ENCODE measurements around the gene ENDOU. TPM values are rescaled to one million over a fixed set of nuclear protein-coding genes. Genes with fewer than 3 reads are reported as not detected.
A peak's percentile ranks its signal among the peaks of the same experiment; 100 is the strongest.

ENDOU gene, protein sequence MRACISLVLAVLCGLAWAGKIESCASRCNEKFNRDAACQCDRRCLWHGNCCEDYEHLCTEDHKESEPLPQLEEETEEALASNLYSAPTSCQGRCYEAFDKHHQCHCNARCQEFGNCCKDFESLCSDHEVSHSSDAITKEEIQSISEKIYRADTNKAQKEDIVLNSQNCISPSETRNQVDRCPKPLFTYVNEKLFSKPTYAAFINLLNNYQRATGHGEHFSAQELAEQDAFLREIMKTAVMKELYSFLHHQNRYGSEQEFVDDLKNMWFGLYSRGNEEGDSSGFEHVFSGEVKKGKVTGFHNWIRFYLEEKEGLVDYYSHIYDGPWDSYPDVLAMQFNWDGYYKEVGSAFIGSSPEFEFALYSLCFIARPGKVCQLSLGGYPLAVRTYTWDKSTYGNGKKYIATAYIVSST
- not detected in 3 replicates for total RNA-seq
- long read RNA-seq: 0 reads

- no peak within 1 kb of the TSS for H3K4me3 Mint-ChIP-seq (ENCODE audit: unreplicated experiment)
- TF ChIP-seq, protein P1, sequence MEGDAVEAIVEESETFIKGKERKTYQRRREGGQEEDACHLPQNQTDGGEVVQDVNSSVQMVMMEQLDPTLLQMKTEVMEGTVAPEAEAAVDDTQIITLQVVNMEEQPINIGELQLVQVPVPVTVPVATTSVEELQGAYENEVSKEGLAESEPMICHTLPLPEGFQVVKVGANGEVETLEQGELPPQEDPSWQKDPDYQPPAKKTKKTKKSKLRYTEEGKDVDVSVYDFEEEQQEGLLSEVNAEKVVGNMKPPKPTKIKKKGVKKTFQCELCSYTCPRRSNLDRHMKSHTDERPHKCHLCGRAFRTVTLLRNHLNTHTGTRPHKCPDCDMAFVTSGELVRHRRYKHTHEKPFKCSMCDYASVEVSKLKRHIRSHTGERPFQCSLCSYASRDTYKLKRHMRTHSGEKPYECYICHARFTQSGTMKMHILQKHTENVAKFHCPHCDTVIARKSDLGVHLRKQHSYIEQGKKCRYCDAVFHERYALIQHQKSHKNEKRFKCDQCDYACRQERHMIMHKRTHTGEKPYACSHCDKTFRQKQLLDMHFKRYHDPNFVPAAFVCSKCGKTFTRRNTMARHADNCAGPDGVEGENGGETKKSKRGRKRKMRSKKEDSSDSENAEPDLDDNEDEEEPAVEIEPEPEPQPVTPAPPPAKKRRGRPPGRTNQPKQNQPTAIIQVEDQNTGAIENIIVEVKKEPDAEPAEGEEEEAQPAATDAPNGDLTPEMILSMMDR (IDR thresholded peaks at IDR 0.05): no peak
- peaks cover 4% of the 10 kb centered on the region for H3K27me3 Mint-ChIP-seq (ENCODE audit: low read depth)
- no peaks in the 10 kb centered on the region for H3K9me3 Mint-ChIP-seq (ENCODE audit: low read depth)
- no peak within 1 kb of the TSS for H3K27ac Mint-ChIP-seq (ENCODE audit: unreplicated experiment)
- peaks cover 3% of the 10 kb centered on the region for H3K36me3 Mint-ChIP-seq (ENCODE audit: low read depth)
- peaks cover 13% of the 10 kb centered on the region for H3K4me1 Mint-ChIP-seq (ENCODE audit: low read depth)
- no peak for DNase-seq (ENCODE audit: low spot score)
These were observed at the start of gene ENDOU for GRCh38 chr12:47725091-47725772. Gene ENDOU (minus strand): TSS chr12:47725490. CDS start chr12:47725413, 77 bp downstream.

DNA sequence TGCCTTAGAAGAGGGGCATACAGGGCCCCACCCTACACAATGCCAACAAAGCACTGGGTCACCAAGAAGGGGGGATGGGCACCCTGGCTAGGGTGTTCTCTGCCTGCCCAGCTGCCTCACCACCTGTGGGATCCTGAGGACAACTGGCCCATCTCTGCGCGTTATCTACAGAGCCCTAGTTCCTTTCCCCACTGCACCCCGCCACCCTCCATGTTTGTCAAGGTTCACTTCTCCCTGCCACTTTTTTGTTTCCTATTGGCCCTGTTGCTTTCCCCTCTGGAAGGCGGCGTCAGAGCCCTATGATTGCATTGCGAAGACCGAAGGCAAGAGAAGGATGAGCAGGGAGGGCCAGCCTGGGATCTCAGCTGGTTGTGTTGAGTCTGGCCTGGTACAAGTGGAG lies 49.4 kb upstream of the ENDOU start:
- H3K4me1 Mint-ChIP-seq (ENCODE audit: low read depth): peaks cover 32% of the 10 kb centered on the region
- H3K4me3 Mint-ChIP-seq (ENCODE audit: unreplicated experiment): no peak overlapping the region
- no peak overlapping the region for H3K27ac Mint-ChIP-seq (ENCODE audit: unreplicated experiment)
- no peak for DNase-seq (ENCODE audit: low spot score)
- TF ChIP-seq, protein P1 (IDR thresholded peaks at IDR 0.05): no peak
- no peaks in the 10 kb centered on the region for H3K9me3 Mint-ChIP-seq (ENCODE audit: low read depth)
- H3K27me3 Mint-ChIP-seq (ENCODE audit: low read depth): no peaks in the 10 kb centered on the region
- no peaks in the 10 kb centered on the region for H3K36me3 Mint-ChIP-seq (ENCODE audit: low read depth)

GRCh38 chr12:47773858-47774580 lies 48.7 kb upstream of the ENDOU start:
- Mint-ChIP-seq H3K4me3 (ENCODE audit: unreplicated experiment) (peak overlapping the region; percentile 81), H3K27me3 (ENCODE audit: low read depth) (no peaks in the 10 kb centered on the region), H3K36me3 (ENCODE audit: low read depth) (no peaks in the 10 kb centered on the region), H3K9me3 (ENCODE audit: low read depth) (no peaks in the 10 kb centered on the region), H3K4me1 (ENCODE audit: low read depth) (peaks cover 29% of the 10 kb centered on the region), H3K27ac (ENCODE audit: unreplicated experiment) (no peak overlapping the region)
- TF ChIP-seq, protein P1 (IDR thresholded peaks at IDR 0.05): no peak
- DNase-seq (ENCODE audit: low spot score): no peak

GRCh38 chr12:47773062-47773857 lies 48.0 kb upstream of the ENDOU start, which contains the start of gene SLC48A1:
Gene SLC48A1 (plus strand): TSS chr12:47773238. CDS start chr12:47773305, 67 bp downstream.
- no peak within 1 kb of the TSS for H3K27ac Mint-ChIP-seq (ENCODE audit: unreplicated experiment)

More at GRCh38 chr12:47773062-47773857, 48.0 kb upstream of the ENDOU start, which contains the start of gene SLC48A1:
- H3K27me3 Mint-ChIP-seq (ENCODE audit: low read depth): no peaks in the 10 kb centered on the region
- no peaks in the 10 kb centered on the region for H3K9me3 Mint-ChIP-seq (ENCODE audit: low read depth)
- H3K36me3 Mint-ChIP-seq (ENCODE audit: low read depth): no peaks in the 10 kb centered on the region
- H3K4me3 Mint-ChIP-seq (ENCODE audit: unreplicated experiment): peak within 1 kb of the TSS; percentile 81
- no peak for DNase-seq (ENCODE audit: low spot score)
- TF ChIP-seq, protein P1 (IDR thresholded peaks at IDR 0.05): peak; percentile 63
- H3K4me1 Mint-ChIP-seq (ENCODE audit: low read depth): peaks cover 27% of the 10 kb centered on the region
